Progenitor cell of endocrine pancreas (in vitro differentiated cells): ENCODE results near the gene C5orf58. TPM values are rescaled to one million over a fixed set of nuclear protein-coding genes. Genes with fewer than 3 reads are reported as not detected.

Experiments used
- DNase-seq: peaks from one replicate; pipeline ENCODE4 v3.0.0; 2021; ENCODE audit warnings: low spot score; ENCODE audit not compliant: unreplicated experiment
- H3K27ac Mint-ChIP-seq: 2 replicates; pipeline ENCODE4 v1.8.0; 2021; ENCODE audit warnings: mild to moderate bottlenecking, moderate library complexity, mixed read lengths
- H3K27me3 Mint-ChIP-seq: 2 replicates; pipeline ENCODE4 v1.8.0; 2021; ENCODE audit warnings: mixed read lengths
- H3K36me3 Mint-ChIP-seq: 2 replicates; pipeline ENCODE4 v1.8.0; 2022; ENCODE audit warnings: mixed read lengths; ENCODE audit not compliant: insufficient read depth
- H3K4me1 Mint-ChIP-seq: 2 replicates; pipeline ENCODE4 v1.8.0; 2021; ENCODE audit warnings: low read depth, mixed read lengths
- H3K4me3 Mint-ChIP-seq: 2 replicates; pipeline ENCODE4 v1.8.0; 2021; ENCODE audit warnings: low read depth, mild to moderate bottlenecking, moderate library complexity, mixed read lengths
- H3K9me3 Mint-ChIP-seq: 2 replicates; pipeline ENCODE4 v1.8.0; 2021; ENCODE audit warnings: low read depth, mixed read lengths
- CTCF ChIP-seq: fragments of 200-600 bp; sonication (generic); IDR thresholded peaks from one replicate; pipeline ENCODE4 v1.5.0; 2021; ENCODE audit warnings: antibody characterized with exemption, mild to moderate bottlenecking; ENCODE audit not compliant: unreplicated experiment
- total RNA-seq: library from RNA; stranded (reverse); gene quantifications from 2 replicates; pipeline ENCODE4 v1.2.1, GENCODE V29; 2021

The C5orf58 gene
- total RNA-seq, 1 donor from 2014 or later, result not detected

DNA sequence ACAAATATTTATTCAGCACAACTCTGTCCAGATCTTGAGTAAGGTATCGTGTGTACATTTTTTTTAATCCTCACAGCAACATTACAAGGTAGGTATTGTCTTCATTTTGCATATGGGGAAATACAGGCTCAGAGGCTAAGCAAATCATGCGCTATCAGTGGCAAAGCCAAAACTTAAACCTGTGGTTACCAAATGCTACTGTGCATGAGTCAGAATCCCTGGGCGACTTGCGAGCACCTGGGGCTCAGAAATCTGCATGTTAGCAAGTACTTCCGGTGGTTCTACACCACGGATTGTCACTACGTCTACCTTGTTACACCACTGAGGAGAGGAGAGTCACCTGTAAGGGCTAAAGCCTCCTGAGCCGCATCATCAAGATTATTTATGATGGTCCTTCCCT is 21.3 kb downstream of the C5orf58 start:
- Mint-ChIP-seq H3K4me3 (no peak overlapping the region), H3K27ac (no peak overlapping the region), H3K4me1 (peaks cover 3% of the 10 kb centered on the region), H3K36me3 (no peaks in the 10 kb centered on the region), H3K9me3 (no peaks in the 10 kb centered on the region), H3K27me3 (peaks cover 33% of the 10 kb centered on the region)
- DNase-seq, result no peak
- TF ChIP-seq CTCF, result no peak

DNA sequence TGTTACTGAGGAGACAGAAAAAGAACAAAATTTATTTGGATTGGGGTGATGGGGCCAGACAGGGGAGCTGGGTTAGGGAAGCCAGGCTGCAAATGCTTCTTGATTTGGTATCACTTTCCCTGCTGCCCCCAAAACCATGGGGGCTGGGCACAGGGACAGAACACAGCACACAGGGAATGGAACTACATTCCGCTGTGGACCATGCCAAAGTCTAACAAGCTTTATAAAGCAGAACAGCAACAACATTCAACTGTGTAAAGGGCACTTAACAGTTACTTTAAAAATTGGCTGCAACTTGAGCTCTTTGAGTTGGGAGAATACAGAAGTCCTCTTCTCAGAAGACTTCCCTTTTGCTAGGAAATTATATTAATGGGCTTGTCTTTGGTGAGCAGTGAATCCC is 23.8 kb downstream of the C5orf58 start:
- no peak for TF ChIP-seq CTCF
- H3K27me3 Mint-ChIP-seq, result peaks cover 32% of the 10 kb centered on the region
- H3K36me3 Mint-ChIP-seq, result no peaks in the 10 kb centered on the region
- H3K4me3 Mint-ChIP-seq, result no peak overlapping the region
- H3K9me3 Mint-ChIP-seq, result no peaks in the 10 kb centered on the region
- DNase-seq, result no peak
- H3K27ac Mint-ChIP-seq, result no peak overlapping the region
- H3K4me1 Mint-ChIP-seq, result peaks cover under 1% of the 10 kb centered on the region

- Mint-ChIP-seq H3K4me3 (no peak overlapping the region), H3K4me1 (no peaks in the 10 kb centered on the region), H3K27me3 (peaks cover 29% of the 10 kb centered on the region), H3K27ac (no peak overlapping the region), H3K36me3 (no peaks in the 10 kb centered on the region), H3K9me3 (no peaks in the 10 kb centered on the region)
- DNase-seq, result no peak
- TF ChIP-seq CTCF, result no peak
Measured at GRCh38 chr5:170257370-170257769, 24.6 kb downstream of the C5orf58 start.

DNA sequence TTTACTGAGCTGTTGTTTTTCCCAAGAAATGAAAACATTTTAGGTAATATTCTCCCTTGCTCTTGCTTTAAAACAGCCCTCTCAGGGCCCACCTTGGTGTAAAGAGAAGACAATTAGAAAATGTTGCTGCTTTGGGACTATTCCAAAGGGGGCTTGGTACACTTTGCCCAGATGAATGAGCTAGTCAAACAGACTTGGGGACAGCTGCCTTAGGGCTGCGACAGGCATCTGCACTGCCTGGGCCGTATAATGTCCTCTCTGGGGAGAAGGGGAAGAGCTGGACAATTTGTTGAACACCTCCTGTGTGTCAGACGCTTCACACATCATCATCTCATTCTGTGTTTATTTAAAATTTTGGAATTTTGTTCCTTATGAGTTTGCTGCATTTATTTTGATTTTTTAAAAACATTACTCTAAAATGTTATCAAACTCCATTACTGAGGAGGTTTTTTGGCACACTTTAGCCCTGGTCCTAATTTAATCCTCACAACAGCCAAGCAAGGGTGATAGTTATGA is 28.8 kb downstream of the C5orf58 start:
- Mint-ChIP-seq H3K4me3 (no peak overlapping the region), H3K27ac (no peak overlapping the region), H3K4me1 (no peaks in the 10 kb centered on the region), H3K27me3 (peaks cover 42% of the 10 kb centered on the region), H3K9me3 (no peaks in the 10 kb centered on the region), H3K36me3 (no peaks in the 10 kb centered on the region)
- TF ChIP-seq CTCF, result no peak
- DNase-seq, result no peak

GRCh38 chr5:170262061-170263045 is 29.6 kb downstream of the C5orf58 start:
- H3K4me3 Mint-ChIP-seq, result no peak overlapping the region
- peaks cover 45% of the 10 kb centered on the region for H3K27me3 Mint-ChIP-seq
- no peak for DNase-seq
- no peak overlapping the region for H3K27ac Mint-ChIP-seq
- TF ChIP-seq CTCF, result no peak
- H3K9me3 Mint-ChIP-seq, result no peaks in the 10 kb centered on the region
- no peaks in the 10 kb centered on the region for H3K4me1 Mint-ChIP-seq
- H3K36me3 Mint-ChIP-seq, result no peaks in the 10 kb centered on the region
